ENCODE results near the gene DDX47.
"Not testable (repeated sequence)": the region's sequence is repeated elsewhere in the genome, so short reads cannot be mapped to it uniquely, and the experiment has no call there.

Gene DDX47

GRCh38 chr12:12820376-12820775 is 7.2 kb downstream of the DDX47 start:
- not testable (repeated sequence) for DNase-seq (ENCODE audit: low read depth in 2 of 2)

GRCh38 chr12:12821975-12822374 is 8.8 kb downstream of the DDX47 start:
- DNase-seq (ENCODE audit: low read depth in 2 of 2): no peak

- no peak for DNase-seq (ENCODE audit: low read depth in 2 of 2)
Observed at GRCh38 chr12:12822886-12823285, 9.7 kb downstream of the DDX47 start.

- no peak for DNase-seq (ENCODE audit: low read depth in 2 of 2)
Observed at GRCh38 chr12:12823300-12823699, 10.2 kb downstream of the DDX47 start.

GRCh38 chr12:12823811-12824210 is 10.7 kb downstream of the DDX47 start:
- no peak for DNase-seq (ENCODE audit: low read depth in 2 of 2)

GRCh38 chr12:12835378-12836146 is 22.4 kb downstream of the DDX47 start:
- no peak for DNase-seq (ENCODE audit: low read depth in 2 of 2)

GRCh38 chr12:12836571-12836970 is 23.4 kb downstream of the DDX47 start:
- DNase-seq (ENCODE audit: low read depth in 2 of 2): no peak

GRCh38 chr12:12837025-12837812 is 24.1 kb downstream of the DDX47 start:
- DNase-seq (ENCODE audit: low read depth in 2 of 2): peak; percentile 19 to 35

- no peak for DNase-seq (ENCODE audit: low read depth in 2 of 2)
Observed at GRCh38 chr12:12837813-12838153, 24.6 kb downstream of the DDX47 start.

GRCh38 chr12:12839003-12839395 is 25.9 kb downstream of the DDX47 start:
- DNase-seq (ENCODE audit: low read depth in 2 of 2): no peak

- not testable (repeated sequence) for DNase-seq (ENCODE audit: low read depth in 2 of 2)
Observed at GRCh38 chr12:12839439-12839838, 26.3 kb downstream of the DDX47 start.

- DNase-seq (ENCODE audit: low read depth in 2 of 2): no peak
Observed at GRCh38 chr12:12839873-12840579, 26.9 kb downstream of the DDX47 start.

- no peak for DNase-seq (ENCODE audit: low read depth in 2 of 2)
Observed at GRCh38 chr12:12840580-12840899, 27.4 kb downstream of the DDX47 start.

- DNase-seq (ENCODE audit: low read depth in 2 of 2): not testable (repeated sequence)
Observed at GRCh38 chr12:12841428-12841827, 28.3 kb downstream of the DDX47 start.

- DNase-seq (ENCODE audit: low read depth in 2 of 2): no peak
Observed at GRCh38 chr12:12845794-12846243, 32.7 kb downstream of the DDX47 start.

- not testable (repeated sequence) for DNase-seq (ENCODE audit: low read depth in 2 of 2)
Observed at GRCh38 chr12:12846780-12847179, 33.6 kb downstream of the DDX47 start.

- DNase-seq (ENCODE audit: low read depth in 2 of 2): no peak
Observed at GRCh38 chr12:12853435-12853834, 40.3 kb downstream of the DDX47 start.

- DNase-seq (ENCODE audit: low read depth in 2 of 2): no peak
Observed at GRCh38 chr12:12859690-12860089, 46.5 kb downstream of the DDX47 start.

GRCh38 chr12:12864243-12864642 is 51.1 kb downstream of the DDX47 start:
- no peak for DNase-seq (ENCODE audit: low read depth in 2 of 2)

- DNase-seq (ENCODE audit: low read depth in 2 of 2): no peak
Observed at GRCh38 chr12:12868477-12869235, 55.5 kb downstream of the DDX47 start.

GRCh38 chr12:12870465-12870864 is 57.3 kb downstream of the DDX47 start:
- DNase-seq (ENCODE audit: low read depth in 2 of 2): no peak

- no peak for DNase-seq (ENCODE audit: low read depth in 2 of 2)
Observed at GRCh38 chr12:12871587-12872138, 58.5 kb downstream of the DDX47 start.
